ENCODE results near the gene PATZ1.

The PATZ1 gene

DNA sequence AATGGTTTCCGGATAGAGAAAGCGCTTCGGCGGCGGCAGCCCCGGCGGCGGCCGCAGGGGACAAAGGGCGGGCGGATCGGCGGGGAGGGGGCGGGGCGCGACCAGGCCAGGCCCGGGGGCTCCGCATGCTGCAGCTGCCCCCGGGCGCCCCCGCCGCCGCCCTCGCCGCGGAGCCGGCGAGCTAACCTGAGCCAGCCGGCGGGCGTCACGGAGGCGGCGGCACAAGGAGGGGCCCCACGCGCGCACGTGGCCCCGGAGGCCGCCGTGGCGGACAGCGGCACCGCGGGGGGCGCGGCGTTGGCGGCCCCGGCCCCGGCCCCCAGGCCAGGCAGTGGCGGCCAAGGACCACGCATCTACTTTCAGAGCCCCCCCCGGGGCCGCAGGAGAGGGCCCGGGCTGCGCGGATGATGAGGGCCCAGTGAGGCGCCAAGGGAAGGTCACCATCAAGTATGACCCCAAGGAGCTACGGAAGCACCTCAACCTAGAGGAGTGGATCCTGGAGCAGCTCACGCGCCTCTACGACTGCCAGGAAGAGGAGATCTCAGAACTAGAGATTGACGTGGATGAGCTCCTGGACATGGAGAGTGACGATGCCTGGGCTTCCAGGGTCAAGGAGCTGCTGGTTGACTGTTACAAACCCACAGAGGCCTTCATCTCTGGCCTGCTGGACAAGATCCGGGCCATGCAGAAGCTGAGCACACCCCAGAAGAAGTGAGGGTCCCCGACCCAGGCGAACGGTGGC lies 69.5 kb downstream of the PATZ1 start:
- Mint-ChIP-seq H3K4me1 (ENCODE audit: low read depth) (peaks cover 32% of the 10 kb centered on the region), H3K4me3 (no peak overlapping the region), H3K27me3 (ENCODE audit: low read depth) (no peaks in the 10 kb centered on the region), H3K36me3 (ENCODE audit: low read depth) (peaks cover 62% of the 10 kb centered on the region), H3K27ac (no peak overlapping the region), H3K9me3 (no peaks in the 10 kb centered on the region)
- DNase-seq (ENCODE audit: low spot score): no peak

Data from T-helper 2 cell treated with Interferon-gamma antibody and Interleukin-4, amounts not matched to agents 5 μg/mL and 100 μg/mL, for 36 hours (primary cell).